GM18858 (cell line): ENCODE data around the gene YKT6.
"Not testable (repeated sequence)": the region's sequence is repeated elsewhere in the genome, so short reads cannot be mapped to it uniquely, and the experiment has no call there.

Experiments
- ATAC-seq: cut with Tn5 transposase; IDR thresholded peaks from one replicate; pipeline ENCODE4 v1.9.1; 2021; ENCODE audit not compliant: unreplicated experiment

The YKT6 gene

DNA sequence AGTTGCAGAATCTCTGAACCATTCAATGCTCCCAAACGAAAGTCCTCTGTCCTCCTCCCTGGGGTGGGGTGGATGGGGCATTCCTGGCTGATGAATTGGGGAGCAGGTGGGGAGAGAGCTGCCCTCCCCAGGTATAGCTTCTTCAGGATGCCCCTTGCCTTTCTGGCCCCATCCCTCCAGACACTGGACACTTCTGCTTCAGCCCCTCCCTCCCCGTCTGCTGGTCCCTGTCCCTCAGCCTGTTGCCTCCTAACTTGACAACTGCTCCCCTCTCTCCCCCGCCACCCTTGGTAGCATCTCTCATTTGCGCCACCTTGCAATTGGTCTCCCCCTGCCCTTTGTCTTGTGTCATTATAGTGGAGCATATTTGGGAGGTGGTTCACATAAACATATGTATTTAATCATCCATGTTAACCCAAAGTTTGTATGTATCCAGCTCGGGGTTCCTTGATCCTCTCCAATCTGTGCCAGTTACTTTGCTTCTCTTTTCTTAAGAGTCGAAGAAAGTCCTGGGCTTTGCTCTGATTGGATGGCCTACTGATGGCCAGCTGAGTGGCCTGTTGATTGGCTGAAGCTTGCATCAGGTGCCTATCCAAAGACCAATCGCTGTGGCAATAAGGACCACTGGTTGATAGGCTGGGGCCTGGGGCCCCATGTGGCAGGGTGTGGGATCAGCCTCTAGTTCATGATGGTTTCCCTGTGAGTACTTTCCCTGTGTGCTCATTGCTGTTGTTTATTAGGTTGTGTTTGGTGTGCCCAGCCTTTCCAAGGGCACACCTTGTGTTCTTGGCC lies 7.6 kb upstream of the YKT6 start:
- ATAC-seq, result no peak

DNA sequence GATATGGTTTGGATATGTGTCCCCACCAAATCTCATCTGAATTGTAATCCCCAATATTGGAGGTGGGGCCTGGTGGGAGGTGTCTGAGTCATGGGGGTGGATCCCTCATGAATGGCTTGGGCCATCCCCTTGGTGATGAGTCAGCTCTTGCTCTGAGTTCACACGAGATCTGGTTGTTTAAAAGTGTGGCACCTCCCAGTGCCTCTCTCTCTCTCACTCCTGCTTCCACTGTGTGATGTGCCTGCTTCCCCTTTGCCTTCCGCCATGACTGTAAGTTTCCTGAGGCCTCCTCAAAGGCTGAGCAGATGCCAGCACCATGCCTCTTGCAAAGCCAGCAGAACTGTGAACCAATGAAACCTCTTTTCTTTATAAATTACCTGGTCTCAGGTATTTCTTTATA lies 6.7 kb upstream of the YKT6 start:
- no peak for ATAC-seq

DNA sequence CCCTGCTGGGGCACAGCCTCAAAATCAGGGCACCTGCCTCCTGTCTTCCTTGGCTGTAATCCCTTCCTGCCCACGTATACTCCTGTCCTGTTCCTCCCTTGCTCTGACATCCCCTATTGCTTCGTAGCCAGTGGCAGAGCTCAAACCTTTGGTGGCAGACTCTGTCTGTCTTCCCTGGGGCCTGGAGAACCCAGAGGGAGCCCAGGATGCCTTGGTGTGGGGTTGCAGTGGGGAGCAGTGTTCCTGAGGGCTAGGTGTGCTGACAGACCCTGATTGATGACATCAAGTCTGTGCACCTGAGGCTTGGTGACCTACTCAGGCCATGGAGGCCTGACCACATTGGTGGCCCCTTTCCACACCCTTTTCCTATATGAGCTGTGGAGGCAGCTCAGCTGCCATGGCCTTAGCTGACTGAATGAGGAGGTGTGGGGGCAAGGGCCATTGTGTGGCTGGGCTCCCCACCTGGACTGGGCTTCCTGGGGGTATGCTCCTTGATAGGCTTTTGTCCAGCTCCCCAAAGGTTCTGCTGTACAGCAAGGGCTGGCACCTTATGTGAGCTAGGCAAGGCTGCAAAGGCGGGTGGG lies 6.1 kb upstream of the YKT6 start:
- no peak for ATAC-seq

GRCh38 chr7:44195889-44196288 lies 4.9 kb upstream of the YKT6 start:
- ATAC-seq, result no peak

DNA sequence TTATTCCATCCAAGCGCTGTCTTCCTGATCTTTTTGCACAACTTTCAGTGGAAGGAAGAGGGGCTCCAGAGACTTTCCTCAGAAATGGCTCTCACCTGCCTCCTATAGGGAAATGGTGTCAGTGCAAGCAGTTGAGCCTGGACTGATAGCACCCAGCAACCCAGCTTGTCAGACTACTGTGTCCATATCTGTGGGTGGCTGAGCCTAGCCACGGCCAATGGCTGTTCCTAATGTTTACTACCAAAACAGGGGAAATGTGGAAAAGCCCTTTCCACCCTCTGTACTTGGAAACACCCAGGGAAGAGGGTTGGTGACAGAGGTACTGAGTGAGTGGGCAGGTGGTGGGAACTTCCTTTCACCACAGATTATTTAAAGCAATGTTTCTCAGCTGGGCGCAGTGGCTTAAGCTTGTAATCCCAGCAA lies 4.3 kb upstream of the YKT6 start:
- no peak for ATAC-seq

DNA sequence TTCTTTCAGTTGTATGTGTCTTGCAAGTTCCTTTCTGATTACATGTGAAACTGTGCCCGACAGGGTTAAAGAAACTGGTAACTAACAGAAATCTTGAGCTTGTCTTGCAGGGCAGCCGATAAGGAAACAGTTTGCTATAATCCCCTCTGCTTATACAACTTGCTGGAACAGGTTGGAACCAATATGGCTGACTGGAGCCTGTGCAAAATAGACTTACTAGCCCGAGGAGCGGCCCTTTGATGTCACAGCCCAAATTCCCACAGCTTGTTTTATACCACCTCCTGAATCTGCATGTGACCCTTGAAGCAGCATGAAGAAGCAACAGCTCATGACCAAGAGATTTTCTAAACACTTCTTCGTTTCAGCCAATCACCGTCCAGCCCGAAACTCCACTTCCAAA lies 3.3 kb upstream of the YKT6 start:
- no peak for ATAC-seq

- ATAC-seq, result not testable (repeated sequence)
Measured at GRCh38 chr7:44200163-44200562, 615 bp upstream of the YKT6 start.

DNA sequence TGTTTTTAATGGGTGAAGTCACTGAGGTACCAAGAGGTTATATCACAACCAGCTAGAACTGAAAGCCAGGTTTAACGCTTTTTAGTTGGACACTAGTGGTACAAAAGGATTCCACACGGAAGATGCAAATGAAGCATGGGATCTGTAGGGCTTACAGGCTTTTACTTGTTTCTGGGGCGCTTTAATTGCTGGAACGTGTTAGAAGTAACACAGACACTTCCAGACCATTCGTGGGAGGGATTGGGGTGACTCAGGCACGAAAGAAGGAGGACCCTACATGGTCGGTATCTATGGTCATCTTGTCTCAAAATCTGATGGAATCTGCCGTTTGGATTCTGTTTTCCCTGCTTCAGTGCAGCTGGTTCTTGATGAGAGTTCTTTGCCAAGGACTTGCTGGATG lies 1.0 kb downstream of the YKT6 start:
- ATAC-seq, result no peak

- ATAC-seq, result no peak
Measured at GRCh38 chr7:44206008-44206407, 5.2 kb downstream of the YKT6 start.

DNA sequence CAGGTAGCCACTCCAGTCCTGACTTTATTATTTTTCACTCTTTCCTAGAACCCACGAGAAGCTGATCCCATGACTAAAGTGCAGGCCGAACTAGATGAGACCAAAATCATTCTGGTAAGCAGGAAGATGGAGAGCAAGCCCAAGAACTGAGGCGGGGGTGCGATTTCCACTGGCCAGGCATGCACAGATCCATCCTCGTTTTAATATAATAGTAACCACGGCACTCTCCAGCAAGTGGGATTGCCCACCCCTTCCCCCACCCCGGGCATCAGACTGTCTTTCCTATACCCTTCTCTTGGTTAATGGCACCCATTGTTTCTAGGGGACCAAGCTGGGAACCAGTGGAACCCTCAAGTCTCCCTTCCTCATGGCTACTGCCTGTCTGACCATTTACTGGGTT lies 7.3 kb downstream of the YKT6 start:
- no peak for ATAC-seq

GRCh38 chr7:44210107-44210506 lies 9.3 kb downstream of the YKT6 start:
- ATAC-seq, result no peak

DNA sequence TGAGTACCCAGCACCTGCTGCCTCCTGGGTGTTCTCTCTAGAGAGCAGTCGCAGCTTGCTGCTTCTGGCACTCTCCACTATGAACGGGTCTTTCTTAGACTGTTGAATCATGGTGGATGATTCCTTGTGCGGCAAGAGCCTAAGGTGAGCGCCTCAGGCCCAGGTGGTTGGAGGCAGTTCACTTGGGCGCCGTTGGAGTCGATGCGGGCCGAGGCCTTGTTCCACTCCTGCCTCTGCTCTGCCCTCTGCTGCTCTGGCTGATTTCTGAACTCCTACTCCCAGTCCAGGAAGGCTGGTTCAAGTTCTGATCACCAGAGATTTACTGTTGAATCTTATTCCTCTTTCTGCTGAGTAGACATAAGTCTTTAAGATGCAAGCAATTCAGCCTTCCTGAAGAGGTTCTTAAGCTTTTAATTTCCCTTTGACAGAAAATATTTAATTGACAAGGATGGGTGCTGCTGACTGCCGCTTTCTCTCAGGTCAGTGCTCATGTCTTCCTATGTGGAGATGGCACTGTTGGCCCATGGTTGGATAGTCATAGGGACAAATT lies 10.4 kb downstream of the YKT6 start:
- ATAC-seq, result no peak

GRCh38 chr7:44212018-44212417 lies 11.2 kb downstream of the YKT6 start:
- no peak for ATAC-seq

DNA sequence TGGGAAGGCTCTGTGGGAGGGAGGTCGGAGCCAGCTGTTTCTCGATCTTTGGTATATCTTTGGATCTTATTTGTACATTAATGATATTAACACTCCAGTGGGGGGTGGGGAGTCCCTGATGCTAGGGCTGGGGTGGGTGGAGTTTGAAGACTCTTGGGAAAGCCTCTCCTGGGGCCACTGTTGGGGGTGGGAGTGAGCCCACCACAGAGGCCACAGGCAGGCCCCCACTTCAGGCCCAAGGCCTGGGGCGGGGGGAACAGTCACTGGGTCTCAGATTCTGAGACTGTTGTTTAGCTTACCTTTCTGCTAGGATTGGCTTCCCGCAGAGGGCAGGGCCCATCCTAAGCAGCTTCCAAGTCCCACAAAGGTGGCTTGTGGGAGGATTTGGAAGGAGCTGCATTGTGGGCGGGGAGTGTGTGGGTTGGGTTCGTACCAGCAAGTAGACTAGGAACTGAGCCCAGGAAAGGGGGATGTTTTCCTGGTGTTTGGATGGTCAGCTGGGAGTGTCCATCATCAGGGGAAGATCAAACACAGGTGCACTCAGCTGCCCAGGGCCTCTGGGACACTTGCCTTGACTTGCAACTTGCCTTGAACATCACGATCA lies 11.9 kb downstream of the YKT6 start:
- ATAC-seq, result no peak

DNA sequence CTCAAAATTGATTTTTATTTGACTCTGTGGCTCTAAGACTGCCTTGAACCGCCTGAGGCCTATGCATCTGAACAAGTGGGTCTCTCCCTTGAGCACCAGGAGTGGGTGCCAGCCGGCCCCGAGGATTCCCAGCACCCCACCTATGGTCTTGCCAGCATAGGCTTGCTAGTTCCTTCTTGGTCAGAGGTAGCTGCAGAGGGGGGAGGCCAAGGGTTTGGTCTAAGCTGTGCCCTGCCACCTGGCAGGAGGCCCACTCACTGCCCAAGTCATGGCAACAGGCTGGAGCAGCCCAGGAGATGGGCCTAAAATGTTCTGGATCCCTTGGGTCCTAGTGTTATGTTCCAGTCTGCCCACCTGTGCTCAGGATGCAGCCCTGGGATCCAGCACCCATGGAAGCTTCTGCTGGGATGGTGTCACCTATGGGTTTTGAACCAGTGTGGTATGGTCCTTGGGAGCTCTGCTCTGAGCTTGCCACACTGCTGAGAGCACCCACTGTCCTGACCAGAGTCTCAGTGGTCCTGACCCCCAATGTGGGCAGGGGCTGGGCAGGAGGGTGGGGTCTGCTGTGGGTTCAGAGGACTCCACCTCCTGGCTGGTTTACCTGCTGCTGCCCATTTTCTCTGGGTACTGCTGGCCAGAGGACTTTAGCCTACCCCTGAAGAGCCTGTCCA lies 12.6 kb downstream of the YKT6 start:
- no peak for ATAC-seq

DNA sequence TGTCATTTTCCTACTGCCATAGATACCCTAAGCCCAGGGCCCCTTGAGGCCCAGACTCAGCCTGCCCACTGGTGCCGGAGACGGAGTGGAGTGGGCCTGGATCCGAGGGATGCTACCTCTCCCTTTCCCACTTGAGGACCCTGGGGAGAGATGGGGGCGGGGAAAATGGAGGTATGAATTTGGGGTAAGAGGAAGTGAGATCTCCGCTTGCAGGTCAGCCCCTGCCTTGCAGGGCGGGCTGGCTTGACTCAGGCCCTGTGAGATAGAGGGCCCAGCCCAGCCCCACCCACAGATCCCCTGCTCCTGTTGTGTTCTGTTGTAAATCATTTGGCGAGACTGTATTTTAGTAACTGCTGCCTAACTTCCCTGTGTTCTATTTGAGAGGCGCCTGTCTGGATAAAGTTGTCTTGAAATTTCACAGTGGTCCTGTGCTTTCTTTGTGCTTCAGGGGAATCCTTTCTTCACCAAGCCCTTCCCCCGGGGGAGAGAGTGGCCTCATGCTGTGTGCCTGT lies 13.2 kb downstream of the YKT6 start:
- no peak for ATAC-seq

DNA sequence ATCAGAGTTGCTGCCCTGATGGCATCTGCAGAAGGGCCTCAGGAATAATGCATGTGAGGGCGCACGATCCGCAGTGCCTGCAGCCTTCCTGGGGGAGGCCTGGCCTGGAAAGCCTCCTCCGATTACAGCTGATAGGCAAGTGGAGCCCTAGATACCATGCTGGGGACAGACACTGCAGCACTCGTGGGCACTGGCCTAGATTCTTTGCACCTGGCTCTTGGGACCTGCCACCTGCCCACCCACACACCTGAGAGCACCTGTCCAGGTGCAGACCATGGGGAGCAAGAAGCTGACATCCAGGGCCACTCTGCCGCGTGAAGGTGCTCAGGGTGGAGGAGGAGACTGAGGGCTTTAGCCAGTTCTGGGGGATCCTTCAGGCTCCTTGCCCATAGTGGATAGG lies 14.8 kb downstream of the YKT6 start:
- no peak for ATAC-seq

- no peak for ATAC-seq
Measured at GRCh38 chr7:44216019-44216418, 15.2 kb downstream of the YKT6 start.

DNA sequence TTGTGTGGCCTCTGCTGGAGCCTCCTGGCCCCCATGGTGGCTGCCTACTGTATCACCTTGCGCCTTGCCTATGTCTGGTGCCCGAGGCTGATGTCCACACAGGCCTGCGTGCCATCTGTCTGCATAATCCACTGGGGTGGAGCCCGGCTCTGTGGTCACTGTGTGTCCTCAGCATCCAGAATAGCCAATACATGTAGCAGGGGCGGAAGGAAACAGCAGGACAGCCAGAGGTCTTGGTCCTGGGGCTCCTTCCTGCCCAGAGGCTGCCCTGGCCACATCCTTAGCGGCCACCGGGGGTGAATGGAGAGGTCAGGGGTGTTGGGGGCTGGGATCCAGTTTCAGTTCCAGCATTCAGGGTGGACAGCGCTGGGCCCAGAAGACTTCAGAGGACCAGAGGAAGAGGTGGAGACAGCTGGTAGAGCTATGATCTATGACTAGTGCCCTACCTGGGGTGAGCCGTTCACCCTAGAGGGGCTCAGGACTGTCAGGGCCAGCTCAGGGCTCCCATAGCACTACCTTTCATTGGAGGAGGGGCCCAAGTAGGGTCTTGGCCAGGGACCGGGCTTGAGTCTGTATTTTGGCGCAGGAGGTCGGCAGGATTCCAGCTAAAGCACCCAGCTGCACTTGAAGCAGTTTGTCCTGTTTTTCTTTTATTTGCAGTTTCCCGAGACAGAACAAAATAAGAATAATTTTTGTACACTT lies 15.9 kb downstream of the YKT6 start:
- ATAC-seq, result no peak

DNA sequence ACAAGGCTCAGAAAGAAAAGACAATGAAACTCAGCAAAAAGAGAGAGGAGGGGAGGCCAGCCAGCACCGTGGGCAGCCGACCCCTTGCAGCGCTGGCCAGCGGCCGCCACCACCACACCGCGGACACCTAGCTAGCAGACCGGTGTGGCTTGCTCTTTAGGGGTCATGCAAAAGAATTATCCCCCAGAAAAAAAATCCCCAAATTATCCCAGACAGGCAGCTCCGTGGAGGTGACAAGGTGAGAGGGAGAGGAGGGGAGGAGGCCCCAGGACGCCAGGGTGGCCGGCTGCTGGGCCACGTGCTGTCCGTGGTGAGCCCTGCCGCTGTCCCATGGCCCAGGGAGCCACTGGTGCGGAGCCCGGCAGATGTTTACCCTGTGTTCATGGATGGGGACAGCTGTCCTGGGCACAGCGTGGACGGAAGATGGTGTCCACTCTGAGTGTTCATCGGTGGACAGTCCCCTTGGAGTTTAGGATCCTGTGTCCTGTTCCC lies 16.5 kb downstream of the YKT6 start:
- no peak for ATAC-seq
